NCI-H510A (cell line): ENCODE data around the gene LMAN2.
"Not testable (repeated sequence)": the region's sequence is repeated elsewhere in the genome, so short reads cannot be mapped to it uniquely, and the experiment has no call there.

Experiments used
- DNase-seq: peaks from one replicate; lab custom pipeline; 2025; lab: John Stamatoyannopoulos, UW

Gene LMAN2

DNA sequence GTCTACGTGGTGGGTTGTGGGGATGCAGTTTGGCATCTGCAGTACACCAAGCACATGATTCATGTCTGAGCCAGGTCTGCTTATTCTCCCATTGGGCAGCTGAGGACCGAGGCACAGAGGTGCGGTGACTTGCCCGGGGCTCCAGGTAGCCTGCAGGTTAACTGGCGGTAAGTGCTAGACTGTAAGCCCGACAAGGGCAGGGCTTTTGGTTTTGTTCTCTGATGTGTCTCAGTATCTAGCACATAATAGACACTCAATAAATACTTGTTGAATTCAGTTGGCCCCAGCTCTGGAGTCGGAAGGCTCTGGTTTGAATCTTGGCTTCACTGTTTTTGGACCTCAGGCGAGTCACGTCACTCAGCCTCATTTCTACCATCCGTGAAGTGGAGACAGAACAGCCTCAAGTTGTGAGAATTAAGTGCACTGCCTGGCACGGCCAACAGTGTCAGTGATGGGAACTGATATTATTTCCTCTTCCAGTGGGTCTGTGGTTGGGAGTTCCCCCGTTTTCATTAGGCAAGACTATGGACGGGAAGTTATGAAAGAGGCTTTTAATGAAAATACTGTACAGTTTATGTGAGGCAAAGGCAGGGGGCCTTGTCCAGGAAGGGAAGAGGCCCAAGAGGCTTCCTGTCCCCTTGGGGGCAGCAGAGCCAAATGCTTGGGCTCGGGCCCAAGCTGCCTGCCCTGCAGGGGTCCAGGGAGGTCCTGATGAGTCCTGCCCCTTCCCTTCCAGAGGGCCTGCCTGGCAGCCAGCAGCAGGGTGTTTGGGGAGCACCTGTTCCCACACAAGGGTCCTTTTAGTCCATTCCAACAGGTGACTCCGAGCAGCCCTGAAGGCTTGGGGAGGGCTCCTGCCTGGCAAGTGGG lies 44.6 kb downstream of the LMAN2 start:
- no peak for DNase-seq

DNA sequence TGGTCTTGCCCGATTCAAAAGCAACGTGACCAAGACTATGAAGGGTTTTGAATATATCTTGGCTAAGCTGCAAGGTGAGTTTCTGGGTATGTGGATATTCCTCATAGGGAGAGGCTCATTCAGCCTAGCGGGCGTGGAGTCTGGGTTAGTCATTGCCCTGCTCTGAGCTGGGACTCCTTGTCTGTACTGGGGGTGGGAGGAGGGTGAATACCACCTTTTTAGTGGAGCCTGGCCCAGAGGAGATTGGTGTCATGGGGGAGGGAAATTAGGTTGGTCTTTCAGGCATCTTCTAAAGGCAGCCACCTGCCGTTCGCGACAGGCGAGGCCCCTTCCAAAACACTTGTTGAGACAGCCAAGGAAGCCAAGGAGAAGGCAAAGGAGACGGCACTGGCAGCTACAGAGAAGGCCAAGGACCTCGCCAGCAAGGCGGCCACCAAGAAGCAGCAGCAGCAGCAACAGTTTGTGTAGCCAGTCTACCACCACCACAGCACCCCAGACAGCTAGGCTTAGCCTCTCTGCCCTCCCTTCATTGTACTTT lies 45.3 kb downstream of the LMAN2 start:
- DNase-seq = not testable (repeated sequence)

DNA sequence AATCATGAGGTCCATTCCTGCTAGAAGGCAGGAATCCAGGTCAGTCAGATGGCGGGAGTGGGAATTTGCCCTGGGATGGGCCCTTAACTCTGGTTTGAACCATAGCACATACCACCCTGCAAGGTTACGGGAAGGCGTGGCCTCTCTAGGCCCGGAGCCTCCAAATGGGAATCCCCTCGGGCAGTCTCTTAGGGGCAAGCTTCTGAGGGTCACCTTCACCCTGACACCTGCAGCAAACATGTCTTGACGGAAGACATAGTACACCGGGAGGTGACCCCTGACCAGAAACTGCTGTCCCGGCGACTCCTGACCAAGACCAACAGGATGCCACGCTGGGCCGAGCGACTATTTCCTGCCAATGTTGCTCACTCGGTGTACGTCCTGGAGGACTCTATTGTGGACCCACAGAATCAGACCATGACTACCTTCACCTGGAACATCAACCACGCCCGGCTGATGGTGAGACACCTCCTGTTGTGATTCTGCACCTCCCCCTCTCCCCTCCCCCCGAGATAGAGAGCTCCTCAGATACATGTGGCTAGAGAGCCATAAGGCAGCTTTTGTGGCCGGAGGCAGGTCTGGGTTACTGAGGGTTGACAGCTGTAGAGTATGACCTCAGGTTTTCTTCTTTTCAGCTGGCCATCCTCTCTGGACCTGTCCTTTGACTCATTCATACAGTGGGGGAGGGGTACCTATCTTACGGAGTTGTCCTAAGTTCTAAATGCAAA lies 46.9 kb downstream of the LMAN2 start:
- DNase-seq = no peak

DNA sequence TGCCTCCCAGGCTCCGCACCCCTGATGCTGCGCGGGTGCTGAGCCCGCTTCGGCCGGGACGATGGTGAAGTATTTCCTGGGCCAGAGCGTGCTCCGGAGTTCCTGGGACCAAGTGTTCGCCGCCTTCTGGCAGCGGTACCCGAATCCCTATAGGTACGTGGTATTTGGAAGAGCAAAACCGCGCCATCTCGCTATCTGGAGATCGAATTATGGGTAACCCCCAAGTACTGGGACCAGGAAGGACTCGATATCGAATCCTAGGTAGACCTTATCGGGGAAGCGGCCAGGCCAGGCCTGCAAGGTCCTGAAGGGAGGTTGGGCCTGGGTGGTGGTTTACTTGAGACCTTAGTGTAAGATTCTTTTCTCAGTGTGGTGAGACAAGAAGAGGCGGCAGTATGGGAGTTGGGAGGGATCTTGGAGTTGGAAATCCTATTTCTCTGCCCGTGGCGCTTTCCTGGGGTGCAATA lies 47.5 kb downstream of the LMAN2 start:
- no peak for DNase-seq

DNA sequence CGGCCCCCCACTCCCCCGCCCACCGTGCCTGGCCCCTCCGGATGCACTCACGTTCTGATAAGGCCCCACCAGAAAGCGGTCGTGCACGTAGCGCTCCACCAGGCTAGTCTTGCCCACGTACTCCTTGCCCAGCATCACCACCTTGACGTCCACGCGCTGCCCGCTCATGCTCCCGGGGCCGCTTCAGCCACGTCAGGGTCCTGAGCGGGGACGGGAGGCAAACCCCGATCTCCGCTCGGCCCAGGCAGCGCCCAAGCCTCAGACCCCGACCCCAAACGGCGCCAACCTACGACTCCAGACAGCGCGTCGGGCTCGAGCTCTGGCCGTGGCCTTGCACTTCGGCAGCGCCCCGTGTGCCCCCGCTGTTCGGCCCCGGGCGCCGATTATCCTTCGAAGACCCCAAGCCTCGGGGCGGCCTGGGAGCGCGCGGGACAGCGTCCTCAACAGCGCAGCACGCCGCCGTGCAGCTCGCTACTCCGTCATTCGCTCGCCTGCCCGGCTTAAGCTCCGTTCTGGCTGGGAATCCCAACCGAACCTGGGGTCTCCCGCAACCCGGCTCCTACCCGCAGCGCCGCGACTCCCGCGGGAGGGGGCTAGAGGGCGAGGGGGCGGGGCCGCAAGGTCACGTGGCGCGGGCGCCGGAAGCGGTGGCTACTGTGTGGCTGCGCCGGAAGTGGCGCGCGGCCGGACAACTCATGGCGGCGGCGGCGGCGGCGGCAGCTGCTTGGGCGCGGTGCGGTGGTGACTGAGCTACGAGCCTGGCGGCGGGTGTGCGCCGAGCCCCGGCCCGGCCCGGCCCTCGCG lies 48.1 kb downstream of the LMAN2 start, which contains the start of the genes PRELID1 and RAB24:
Gene PRELID1, plus strand, starts transcription at position 679 of the 804 bp plus-strand sequence. CDS start 187 bp downstream, outside the sequence.
Gene RAB24, minus strand, starts transcription at position 599 of the 804 bp plus-strand sequence. Its CDS starts 431 bp downstream, at position 168.
- peak; percentile 65 for DNase-seq

DNA sequence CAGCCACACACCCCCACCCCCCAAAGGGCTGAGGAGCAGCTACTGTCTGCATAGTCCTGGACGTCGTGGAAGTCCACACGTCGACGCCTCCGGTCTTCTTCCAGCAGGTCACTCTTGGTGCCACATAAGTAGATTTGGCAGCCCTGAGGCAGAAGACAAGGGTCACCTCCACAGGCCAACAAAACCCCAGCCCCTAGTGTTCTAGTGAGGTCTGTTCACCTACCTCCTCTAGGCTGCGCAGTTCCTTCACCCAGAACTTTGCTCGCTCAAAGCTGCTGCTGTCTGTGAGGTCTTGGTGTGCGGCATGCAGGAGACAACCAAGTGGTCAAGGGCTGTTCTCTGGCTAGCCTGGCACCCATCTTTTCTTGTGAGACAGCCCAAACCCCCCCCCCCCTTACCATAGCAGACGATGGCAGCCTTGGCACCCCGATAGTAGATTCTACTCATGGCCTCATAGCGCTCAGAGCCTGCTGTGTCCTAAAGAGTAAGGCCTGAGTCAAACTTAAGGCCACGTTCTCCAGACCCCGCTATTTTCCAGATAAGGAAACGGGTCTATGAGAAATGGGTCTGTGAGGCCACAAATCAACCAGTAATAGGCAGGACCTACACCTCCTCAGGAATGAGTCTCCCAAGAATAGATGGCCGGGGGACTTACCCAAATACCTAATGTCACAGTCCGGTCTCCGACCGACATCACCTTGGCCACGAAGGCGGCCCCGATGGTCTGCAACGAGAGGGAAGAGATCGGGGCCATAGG lies 48.9 kb downstream of the LMAN2 start:
- DNase-seq = no peak

DNA sequence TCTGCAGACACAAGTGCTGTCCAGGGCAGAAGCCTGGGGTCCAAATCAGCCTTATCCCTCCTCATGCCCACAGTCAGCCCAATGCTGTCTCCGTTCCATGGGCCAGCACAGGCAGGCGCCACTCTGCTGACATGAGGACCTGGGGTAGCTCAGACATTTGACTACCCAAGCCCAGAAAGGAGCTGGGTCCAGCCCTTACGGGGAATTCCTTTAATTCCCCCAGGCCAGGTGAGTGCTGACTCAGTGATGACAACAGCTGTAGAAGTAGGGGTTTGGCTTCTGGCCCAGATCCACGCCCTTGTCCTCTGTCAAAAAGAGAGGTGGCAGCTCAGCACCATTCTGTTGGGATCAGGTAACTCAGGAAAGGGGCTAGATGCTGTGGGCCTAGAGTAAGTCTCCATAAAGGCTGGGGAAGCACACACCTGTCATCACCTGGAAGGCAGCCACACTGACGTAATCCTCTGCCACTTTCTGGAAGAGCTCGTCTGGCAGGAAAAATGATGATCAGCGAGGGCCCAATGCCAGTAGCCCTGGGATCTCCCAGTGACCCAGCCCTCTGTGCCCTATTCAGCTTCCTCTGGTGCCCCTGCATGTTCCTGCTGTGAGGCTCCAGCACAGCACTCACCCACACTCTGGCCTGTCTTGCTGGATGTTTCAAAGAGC lies 49.8 kb downstream of the LMAN2 start:
- peak; percentile 81 for DNase-seq

DNA sequence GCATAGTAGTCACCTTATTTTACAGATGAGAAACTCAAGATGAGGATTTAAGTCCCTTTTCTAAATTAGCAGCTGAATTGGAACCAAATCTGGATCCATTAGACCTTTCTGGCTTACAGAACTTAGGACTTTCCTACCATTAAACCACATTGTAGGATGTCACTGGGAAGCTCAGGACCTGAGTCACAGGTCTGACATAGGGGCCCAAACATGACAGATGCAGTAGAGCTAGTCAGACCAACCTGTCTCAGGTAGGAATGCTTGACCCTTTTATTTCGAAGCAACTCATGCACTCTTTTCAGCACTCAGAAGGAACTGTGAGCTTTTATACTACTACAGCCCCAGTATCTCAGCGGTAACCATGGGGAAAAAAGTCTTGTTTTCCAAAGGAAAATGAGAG lies 50.5 kb downstream of the LMAN2 start:
- DNase-seq = no peak

DNA sequence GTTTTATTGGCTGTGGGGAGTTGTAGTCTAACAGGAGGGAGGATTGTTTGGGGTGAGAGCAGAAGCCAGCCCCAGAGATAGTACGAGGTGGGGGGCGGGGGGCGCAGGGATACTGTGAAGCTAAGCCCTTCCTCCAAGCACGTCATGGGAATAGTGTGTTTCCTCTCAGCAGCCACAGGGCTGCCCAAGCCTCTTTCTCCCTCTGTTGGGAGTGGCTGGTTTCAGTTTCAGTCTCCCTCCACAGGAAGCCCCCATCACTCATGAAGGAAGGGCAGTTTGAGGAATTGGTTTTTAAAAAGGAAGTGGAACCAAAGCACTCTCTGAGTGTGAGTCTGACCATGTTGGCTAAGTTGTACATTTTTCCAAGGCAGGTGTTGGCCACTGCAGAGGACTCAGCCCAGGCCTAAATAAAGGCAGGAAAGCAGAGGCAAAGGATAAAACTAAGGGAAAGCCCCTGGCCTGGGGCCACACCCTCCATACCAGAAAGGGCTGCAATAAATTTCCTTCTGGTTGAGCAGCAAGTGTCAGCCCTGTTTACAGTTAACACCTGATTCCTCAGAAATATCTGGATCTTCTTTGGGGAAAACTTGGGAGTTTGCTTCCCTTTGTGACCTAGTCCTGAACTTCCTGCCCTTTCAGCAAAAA lies 51.1 kb downstream of the LMAN2 start:
- DNase-seq = no peak

DNA sequence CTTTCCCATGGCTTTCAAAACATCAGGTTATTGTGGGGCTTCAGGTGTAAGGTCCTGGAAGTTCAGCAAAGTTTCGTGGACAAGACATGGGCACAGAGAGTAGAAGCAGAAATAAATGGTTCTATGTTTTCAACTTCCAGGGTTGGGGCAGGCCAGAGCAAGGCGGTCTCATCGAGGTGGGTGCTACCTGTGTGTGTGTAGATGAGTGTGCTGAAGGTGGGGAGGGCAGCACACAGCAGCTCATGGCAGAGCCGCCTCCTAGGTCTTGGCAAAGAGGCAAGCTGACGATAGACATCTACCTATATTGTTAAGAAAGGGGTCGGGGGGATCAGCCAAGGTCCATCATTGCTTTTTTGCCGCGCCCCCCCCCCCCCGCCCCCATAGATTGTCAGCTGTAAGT lies 51.8 kb downstream of the LMAN2 start:
- DNase-seq = no peak

DNA sequence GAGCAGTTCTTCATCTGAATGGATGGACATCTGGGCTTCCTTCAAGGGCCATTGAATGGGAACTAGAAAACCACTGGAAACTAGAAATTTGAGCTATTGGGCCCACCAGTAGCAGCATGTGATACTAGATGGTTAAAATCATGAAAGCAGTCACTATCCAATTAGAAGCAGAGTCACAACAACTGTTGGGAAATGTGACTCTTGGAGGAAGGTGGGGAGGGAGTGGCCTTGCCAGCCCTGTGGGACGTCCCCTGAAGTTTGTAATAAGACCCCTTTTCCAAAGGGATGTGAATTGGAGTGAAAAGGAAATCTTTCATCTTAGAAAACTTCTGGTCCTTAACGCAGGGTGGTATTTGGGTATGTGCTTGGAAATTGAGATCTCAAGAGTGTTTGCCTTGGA lies 53.5 kb downstream of the LMAN2 start:
- no peak for DNase-seq

DNA sequence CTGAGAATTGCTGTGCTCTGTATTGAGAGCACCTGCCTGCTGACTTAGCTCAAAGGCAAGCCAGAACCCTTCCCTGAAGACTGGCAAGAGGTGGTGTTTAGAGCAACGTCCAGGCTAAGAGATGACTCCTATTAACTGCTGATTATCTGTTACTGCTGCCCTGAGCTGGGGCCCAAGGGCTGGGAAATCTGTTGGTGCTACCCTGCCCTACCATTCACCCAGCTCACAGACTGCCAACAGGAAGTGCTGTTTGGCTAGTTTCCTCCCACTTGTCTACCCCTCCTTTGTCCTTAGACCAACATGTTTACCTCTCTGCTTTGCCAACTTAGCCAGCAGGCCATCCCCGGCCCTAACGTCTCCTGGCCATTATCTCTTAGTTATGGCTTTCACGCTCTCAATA lies 54.9 kb downstream of the LMAN2 start:
- DNase-seq = no peak

DNA sequence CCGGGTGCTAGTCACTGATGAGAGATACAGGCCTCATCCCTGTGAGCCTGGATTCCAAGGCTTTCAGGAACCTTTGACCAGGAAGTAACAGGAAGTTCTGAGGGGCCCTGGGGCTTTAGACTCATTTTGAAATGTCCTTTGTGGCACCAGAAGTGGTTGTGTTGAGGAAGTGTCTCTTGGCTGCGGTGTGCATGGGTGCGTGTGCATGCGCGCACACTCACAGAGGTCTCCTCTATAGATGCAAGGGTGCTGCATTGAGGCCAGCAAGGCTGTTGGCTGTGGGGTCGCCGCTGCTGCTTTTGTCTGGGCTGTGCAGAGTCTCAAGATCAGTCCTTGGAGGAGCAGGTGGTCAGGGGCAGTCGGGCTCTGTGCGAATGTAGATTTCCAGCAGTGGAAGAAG lies 55.5 kb downstream of the LMAN2 start:
- no peak for DNase-seq

DNA sequence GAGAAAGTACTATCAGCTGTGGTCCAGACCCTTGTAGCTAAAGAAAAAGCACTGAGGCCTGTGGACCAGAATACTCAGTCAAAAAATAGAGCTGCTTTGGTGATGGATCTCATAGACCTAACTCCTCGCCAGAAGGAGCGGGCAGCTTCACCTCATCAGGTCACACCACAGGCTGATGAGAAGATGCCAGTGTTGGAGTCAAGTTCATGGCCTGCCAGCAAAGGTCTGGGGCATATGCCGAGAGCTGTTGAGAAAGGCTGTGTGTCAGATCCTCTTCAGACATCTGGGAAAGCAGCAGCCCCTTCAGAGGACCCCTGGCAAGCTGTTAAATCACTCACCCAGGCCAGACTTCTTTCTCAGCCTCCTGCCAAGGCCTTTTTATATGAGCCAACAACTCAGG lies 56.8 kb downstream of the LMAN2 start:
- no peak for DNase-seq

DNA sequence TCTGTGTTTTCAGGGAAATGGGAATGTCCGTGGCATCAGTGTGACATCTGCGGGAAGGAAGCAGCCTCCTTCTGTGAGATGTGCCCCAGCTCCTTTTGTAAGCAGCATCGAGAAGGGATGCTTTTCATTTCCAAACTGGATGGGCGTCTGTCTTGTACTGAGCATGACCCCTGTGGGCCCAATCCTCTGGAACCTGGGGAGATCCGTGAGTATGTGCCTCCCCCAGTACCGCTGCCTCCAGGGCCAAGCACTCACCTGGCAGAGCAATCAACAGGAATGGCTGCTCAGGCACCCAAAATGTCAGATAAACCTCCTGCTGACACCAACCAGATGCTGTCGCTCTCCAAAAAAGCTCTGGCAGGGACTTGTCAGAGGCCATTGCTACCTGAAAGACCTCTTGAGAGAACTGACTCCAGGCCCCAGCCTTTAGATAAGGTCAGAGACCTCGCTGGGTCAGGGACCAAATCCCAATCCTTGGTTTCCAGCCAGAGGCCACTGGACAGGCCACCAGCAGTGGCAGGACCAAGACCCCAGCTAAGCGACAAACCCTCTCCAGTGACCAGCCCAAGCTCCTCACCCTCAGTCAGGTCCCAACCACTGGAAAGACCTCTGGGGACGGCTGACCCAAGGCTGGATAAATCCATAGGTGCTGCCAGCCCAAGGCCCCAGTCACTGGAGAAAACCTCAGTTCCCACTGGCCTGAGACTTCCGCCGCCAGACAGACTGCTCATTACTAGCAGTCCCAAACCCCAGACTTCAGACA lies 57.5 kb downstream of the LMAN2 start:
- DNase-seq = no peak

DNA sequence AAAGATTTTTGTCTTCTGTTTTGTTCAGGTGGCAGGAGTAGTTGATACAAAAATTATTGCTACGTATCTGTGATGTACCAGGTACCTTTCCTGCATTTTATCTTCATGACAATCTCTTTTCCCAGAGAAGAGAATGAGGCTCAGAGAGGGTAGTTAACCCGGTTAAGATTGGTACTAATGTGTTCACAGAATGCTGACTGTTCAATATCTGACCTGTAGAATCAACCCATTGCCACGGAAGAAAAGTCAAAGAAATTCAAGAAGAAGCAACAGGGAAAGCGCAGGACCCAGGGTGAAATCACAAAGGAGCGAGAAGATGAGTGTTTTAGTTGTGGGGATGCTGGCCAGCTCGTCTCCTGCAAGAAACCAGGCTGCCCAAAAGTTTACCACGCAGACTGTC lies 59.7 kb downstream of the LMAN2 start:
- DNase-seq = no peak

DNA sequence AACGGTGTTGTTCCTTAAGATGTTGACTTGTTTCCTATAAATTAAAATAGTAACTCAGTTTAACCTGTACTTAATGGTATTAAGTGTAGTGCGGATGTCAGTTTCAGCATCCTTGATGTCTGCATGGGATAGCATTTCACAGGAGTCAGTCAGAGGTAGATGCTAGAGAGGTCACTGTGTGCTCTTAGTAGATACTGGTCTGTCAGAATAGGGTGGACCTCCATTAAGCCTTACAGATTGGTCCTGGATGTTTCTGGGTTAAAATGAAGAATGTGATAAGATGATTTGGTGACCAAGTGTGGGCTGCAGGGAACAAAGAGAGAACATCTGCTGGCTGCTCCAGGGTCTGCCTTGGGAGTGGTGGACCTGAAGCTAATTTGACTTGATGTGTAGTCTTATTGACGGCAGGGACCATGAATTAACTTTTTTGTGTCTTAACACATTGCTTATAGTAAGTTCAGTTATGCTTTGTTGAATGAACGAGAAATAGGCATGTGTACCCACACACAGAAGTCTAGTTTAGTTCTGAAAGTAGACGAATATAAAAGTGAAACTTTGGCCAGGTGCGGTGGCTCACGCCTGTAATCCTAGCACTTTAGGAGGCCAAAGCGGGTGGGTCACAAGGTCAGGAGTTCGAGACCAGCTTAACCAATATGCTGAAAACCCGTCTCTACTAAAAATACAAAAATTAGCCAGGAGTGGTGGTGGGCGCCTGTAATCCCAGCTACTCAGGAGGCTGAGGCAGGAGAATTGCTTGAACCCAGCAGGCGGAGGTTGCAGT lies 60.5 kb downstream of the LMAN2 start:
- no peak for DNase-seq

DNA sequence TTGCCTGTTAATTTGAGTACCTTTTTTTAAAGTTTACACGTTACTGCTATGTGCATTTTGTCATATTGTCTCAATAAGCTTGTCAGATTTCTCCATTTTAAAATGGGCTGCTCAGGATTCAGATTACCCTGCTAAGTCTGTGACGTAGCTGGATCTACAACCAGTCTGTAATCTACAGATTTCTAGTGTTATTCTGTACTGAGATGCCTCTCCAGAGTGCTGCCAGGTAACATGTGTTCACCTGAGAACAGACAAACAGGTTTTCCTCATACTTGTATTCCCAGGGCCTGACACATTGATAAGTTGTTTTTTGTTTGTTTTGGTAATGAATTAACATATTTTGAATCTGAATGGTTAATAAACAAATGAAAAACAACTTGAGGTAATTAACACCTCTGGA lies 63.3 kb downstream of the LMAN2 start:
- DNase-seq = no peak
